Endothelial cell (in vitro differentiated cells): ENCODE data around the gene ARHGAP20. TPM values are rescaled to one million over a fixed set of nuclear protein-coding genes. Genes with fewer than 3 reads are reported as not detected.

ENCODE experiments used
- DNase-seq: peaks from one replicate; pipeline ENCODE4 v3.0.0; 2021; ENCODE audit warnings: low spot score
- H3K27ac Mint-ChIP-seq: one replicate; pipeline ENCODE4 v1.8.0; 2021; ENCODE audit warnings: mixed read lengths, inconsistent platforms; ENCODE audit not compliant: unreplicated experiment
- H3K27me3 Mint-ChIP-seq: one replicate; pipeline ENCODE4 v1.8.0; 2021; ENCODE audit warnings: mild to moderate bottlenecking, moderate library complexity, mixed read lengths, inconsistent platforms; ENCODE audit not compliant: unreplicated experiment
- H3K36me3 Mint-ChIP-seq: one replicate; pipeline ENCODE4 v1.8.0; 2021; ENCODE audit warnings: mild to moderate bottlenecking, low read depth, mixed read lengths, inconsistent platforms; ENCODE audit not compliant: unreplicated experiment
- H3K4me1 Mint-ChIP-seq: one replicate; pipeline ENCODE4 v1.8.0; 2021; ENCODE audit warnings: mild to moderate bottlenecking, mixed read lengths, inconsistent platforms; ENCODE audit not compliant: unreplicated experiment
- H3K4me3 Mint-ChIP-seq: one replicate; pipeline ENCODE4 v1.8.0; 2021; ENCODE audit warnings: mild to moderate bottlenecking, mixed read lengths, inconsistent platforms; ENCODE audit not compliant: unreplicated experiment
- H3K9me3 Mint-ChIP-seq: one replicate; pipeline ENCODE4 v1.8.0; 2021; ENCODE audit warnings: mixed read lengths, inconsistent platforms; ENCODE audit not compliant: unreplicated experiment
- CTCF ChIP-seq: fragments of 200-600 bp; sonication (generic); IDR thresholded peaks from one replicate; pipeline ENCODE4 v1.5.0; 2021; ENCODE audit warnings: antibody characterized with exemption; ENCODE audit not compliant: unreplicated experiment
- total RNA-seq: library from RNA; stranded (reverse); fragmentation: NEBNext Ultra II Directional; extraction: Animal tissue kit (Norgen Biotek cat#: 25700); gene quantifications from one replicate; pipeline ENCODE4 v1.2.1, GENCODE V29; 2021; ENCODE audit not compliant: unreplicated experiment

The ARHGAP20 gene
- total RNA-seq, 1 donor from 2014 or later: 0.36 TPM

GRCh38 chr11:110599207-110599606, 113.0 kb downstream of the ARHGAP20 start:
- TF ChIP-seq CTCF: no peak
- H3K4me1 Mint-ChIP-seq: no peaks in the 10 kb centered on the region
- no peak overlapping the region for H3K27ac Mint-ChIP-seq
- DNase-seq: no peak
- H3K36me3 Mint-ChIP-seq: no peaks in the 10 kb centered on the region
- H3K27me3 Mint-ChIP-seq: peaks cover 3% of the 10 kb centered on the region
- no peak overlapping the region for H3K4me3 Mint-ChIP-seq
- H3K9me3 Mint-ChIP-seq: no peaks in the 10 kb centered on the region

GRCh38 chr11:110598725-110599124, 113.5 kb downstream of the ARHGAP20 start:
- no peaks in the 10 kb centered on the region for H3K36me3 Mint-ChIP-seq

GRCh38 chr11:110587972-110588371, 124.3 kb downstream of the ARHGAP20 start:
- Mint-ChIP-seq H3K9me3 (no peaks in the 10 kb centered on the region), H3K4me1 (no peaks in the 10 kb centered on the region), H3K36me3 (no peaks in the 10 kb centered on the region)

More at GRCh38 chr11:110598725-110599124, 113.5 kb downstream of the ARHGAP20 start:
- no peak for TF ChIP-seq CTCF
- H3K27me3 Mint-ChIP-seq: peaks cover 3% of the 10 kb centered on the region
- no peak for DNase-seq
- H3K9me3 Mint-ChIP-seq: no peaks in the 10 kb centered on the region
- no peak overlapping the region for H3K4me3 Mint-ChIP-seq
- no peaks in the 10 kb centered on the region for H3K4me1 Mint-ChIP-seq
- no peak overlapping the region for H3K27ac Mint-ChIP-seq

GRCh38 chr11:110587129-110587528, 125.1 kb downstream of the ARHGAP20 start:
- Mint-ChIP-seq H3K4me1 (no peaks in the 10 kb centered on the region), H3K9me3 (no peaks in the 10 kb centered on the region), H3K36me3 (no peaks in the 10 kb centered on the region), H3K27ac (no peak overlapping the region), H3K27me3 (peaks cover 1% of the 10 kb centered on the region), H3K4me3 (no peak overlapping the region)
- TF ChIP-seq CTCF: no peak
- no peak for DNase-seq

More at GRCh38 chr11:110587972-110588371, 124.3 kb downstream of the ARHGAP20 start:
- peaks cover 1% of the 10 kb centered on the region for H3K27me3 Mint-ChIP-seq
- no peak overlapping the region for H3K27ac Mint-ChIP-seq
- no peak for TF ChIP-seq CTCF
- no peak for DNase-seq
- H3K4me3 Mint-ChIP-seq: no peak overlapping the region

GRCh38 chr11:110584150-110584549, 128.1 kb downstream of the ARHGAP20 start:
- Mint-ChIP-seq H3K36me3 (no peaks in the 10 kb centered on the region), H3K27ac (no peak overlapping the region), H3K9me3 (no peaks in the 10 kb centered on the region), H3K27me3 (no peaks in the 10 kb centered on the region), H3K4me3 (no peak overlapping the region), H3K4me1 (no peaks in the 10 kb centered on the region)
- TF ChIP-seq CTCF: no peak
- DNase-seq: no peak
